Tibial nerve (tissue), 4 donors: ENCODE data around the gene FUT6.

Experiments
- CTCF ChIP-seq, 5 experiments: fragments of 200-600 bp in 3 of 5; fragments of 450-650 bp in 2 of 5; sonication (generic) in 3 of 5; IDR thresholded peaks; one replicate each; pipeline ENCODE4 v1.5.1; 2016 to 2019; ENCODE audit warnings: antibody characterized with exemption in 5 of 5, mild to moderate bottlenecking in 3 of 5, moderate library complexity in 2 of 5
- EP300 ChIP-seq, 2 donors: sonication (generic); formaldehyde crosslinking; IDR thresholded peaks; one replicate each; pipeline ENCODE4 v1.6.1; 2017; ENCODE audit warnings: antibody characterized with exemption in 2 of 2, mild to moderate bottlenecking in 1 of 2
- POLR2A ChIP-seq, 2 donors: fragments of 450-650 bp; IDR thresholded peaks; one replicate each; pipeline ENCODE4 v1.6.1; 2017; ENCODE audit warnings: antibody characterized with exemption in 2 of 2, mild to moderate bottlenecking in 2 of 2, moderate library complexity in 2 of 2

- TF ChIP-seq CTCF (IDR thresholded peaks at IDR 0.05) (no peak), EP300 (IDR thresholded peaks at IDR 0.05) (no peak), POLR2A (IDR thresholded peaks at IDR 0.05) (no peak)
These were observed 40.0 kb downstream of the FUT6 start for GRCh38 chr19:5799247-5800241.
